Measurements from ENCODE around the gene SGF29.

DNA sequence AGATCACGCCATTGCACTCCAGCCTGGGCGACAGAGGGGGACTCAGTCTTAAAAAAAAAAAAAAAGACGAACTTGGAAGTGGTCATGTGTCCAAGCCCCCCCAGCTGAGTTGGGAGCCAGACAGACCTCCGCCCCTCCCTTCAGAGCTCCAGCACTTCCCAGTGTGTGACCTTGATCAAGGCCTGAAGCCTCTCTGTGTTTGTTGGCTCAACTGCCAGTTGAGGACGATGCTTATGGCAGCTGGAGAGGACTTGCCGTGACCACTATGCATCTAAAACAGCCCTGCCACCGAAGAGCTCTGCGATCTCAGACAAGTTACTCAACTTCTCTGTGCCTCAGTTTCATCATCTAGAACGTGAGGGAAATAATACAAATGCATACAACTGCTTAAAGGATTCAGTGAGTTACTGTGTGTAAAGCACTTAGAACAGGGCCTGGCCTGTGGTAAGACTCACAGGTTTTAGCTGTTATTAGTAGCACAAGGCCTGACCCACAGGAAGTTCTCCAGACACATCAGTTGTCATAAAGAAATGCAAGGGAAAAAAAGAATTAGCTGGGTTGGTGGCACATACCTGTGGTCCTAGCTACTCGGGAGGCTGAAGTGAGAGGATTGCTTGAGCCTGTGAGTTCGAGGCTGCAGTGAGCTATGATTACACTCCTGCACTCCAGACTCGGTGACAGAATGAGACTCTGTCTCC, 40.1 kb upstream of the SGF29 start:
- no peak for TF ChIP-seq POLR2AphosphoS5 (IDR thresholded peaks at IDR 0.05)
- TF ChIP-seq, protein P1, sequence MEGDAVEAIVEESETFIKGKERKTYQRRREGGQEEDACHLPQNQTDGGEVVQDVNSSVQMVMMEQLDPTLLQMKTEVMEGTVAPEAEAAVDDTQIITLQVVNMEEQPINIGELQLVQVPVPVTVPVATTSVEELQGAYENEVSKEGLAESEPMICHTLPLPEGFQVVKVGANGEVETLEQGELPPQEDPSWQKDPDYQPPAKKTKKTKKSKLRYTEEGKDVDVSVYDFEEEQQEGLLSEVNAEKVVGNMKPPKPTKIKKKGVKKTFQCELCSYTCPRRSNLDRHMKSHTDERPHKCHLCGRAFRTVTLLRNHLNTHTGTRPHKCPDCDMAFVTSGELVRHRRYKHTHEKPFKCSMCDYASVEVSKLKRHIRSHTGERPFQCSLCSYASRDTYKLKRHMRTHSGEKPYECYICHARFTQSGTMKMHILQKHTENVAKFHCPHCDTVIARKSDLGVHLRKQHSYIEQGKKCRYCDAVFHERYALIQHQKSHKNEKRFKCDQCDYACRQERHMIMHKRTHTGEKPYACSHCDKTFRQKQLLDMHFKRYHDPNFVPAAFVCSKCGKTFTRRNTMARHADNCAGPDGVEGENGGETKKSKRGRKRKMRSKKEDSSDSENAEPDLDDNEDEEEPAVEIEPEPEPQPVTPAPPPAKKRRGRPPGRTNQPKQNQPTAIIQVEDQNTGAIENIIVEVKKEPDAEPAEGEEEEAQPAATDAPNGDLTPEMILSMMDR (IDR thresholded peaks at IDR 0.05) = no peak
